Activated CD8-positive, alpha-beta memory T cell treated with anti-CD3 and anti-CD28 coated beads for 48 hours (primary cell): ENCODE results near the gene LRRC63.
"Not testable (repeated sequence)": the region's sequence is repeated elsewhere in the genome, so short reads cannot be mapped to it uniquely, and the experiment has no call there.

Experiments
- DNase-seq, 3 experiments: peaks; one replicate each; pipeline ENCODE4 v3.0.0-alpha.2; 2020; ENCODE audit warnings: low read depth in 2 of 3, low spot score in 2 of 3

Gene LRRC63, protein sequence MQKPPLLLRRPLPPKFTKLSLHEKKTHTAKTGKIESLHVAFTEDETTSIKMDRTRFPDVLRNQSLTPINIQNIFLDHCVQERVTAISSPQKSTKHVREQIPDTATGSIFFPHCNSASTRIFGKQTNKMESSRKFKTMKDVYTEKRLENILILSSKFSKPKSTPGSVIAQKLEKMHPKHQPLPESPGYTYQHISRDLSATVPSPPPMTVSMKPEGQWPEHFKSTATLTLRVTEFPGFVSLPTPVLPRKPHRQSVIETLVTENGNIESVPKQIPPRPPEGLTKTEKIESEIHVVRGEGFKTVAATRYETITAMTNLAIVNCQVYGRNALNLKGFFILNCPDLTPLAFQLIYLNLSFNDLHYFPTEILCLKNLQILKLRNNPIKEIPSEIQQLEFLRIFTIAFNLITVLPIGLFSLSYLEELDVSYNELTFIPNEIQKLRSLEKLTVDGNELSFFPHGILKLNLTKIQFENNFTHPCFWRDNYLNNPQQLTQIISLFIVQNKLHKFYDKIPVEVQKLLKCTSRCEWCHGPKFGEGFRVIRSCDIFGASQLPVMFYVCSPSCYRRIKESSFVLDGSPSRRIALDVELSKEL

DNA sequence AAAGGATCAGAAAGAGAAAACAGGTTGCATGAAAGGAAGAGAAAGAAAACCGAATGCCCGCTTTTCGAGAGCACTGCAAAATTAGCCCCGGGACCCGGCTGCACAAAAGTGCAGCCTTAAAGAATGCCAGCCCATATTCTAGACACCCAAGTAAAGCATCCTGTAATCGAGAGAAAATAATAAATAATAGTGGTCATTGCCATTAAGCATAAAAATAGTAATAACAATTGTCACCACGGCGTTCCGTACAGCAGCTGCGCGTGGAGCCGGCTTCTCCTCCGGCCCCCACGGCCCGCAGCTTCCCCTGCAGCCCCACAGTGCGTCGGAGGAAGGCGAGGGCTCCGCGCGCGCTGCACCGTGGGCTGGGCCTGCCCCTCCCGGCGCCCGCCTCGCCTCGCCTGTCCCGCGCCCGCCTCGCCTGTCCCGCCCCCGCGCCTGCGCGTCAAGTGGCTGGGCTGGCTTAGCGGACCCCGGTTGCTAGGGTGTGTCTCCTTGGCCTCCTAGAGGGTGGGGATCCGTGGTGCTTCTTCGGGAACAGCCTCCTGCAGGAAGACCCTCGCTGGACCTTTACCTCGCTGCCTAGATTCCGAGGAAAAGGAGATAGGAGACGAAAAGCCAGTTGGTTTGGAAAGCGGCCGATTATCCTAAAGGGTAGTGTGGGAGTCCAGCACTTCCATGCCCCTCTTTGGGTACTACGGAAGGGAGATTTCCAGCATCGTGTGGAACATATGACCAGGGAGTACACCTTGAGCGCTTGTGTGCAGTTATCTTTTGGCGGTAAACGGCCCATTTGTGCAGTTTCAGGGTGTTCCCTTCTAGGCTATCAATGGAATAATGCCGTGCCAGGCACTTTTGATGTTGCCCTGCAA is at the start of gene LRRC63:
TSS of gene LRRC63 (plus strand) at position 446 of the 869 bp plus-strand sequence. CDS start 1,107 bp downstream, outside the sequence.
- DNase-seq, result peak; percentile 58 to 75 (median 70)

DNA sequence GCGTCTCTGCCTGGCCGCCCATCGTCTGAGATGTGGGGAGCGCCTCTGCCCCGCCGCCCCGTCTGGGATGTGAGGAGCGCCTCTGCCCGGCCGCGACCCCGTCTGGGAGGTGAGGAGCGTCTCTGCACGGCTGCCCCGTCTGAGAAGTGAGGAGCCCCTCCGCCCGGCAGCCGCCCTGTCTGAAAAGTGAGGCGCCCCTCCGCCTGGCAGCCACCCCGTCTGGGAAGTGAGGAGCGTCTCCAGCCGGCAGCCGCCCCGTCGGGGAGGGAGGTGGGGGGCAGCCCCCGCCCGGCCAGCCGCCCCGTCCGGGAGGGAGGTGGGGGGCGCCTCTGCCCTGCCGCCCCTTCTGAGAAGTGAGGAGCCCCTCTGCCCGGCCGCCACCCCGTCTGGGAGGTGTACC is 49.0 kb upstream of the LRRC63 start:
- not testable (repeated sequence) for DNase-seq

DNA sequence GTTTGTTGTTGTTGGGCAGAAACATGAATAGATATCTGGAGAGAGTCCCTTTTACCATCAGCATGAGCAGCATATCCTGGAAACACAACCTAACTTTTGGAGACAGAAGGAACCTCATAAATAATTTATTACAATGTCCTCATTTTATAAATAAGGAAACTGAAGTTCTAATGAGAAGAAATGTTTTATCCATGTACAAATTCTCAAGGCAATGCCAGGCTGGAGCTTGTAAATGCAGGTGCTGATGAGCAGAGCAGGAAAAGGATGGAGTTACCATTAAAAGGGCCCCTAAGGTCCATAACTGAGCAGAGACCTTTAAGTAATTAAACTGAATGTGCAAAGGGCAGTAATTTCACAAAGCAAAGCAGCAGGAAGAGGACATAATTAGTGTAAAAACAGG is 47.1 kb upstream of the LRRC63 start:
- no peak for DNase-seq

DNA sequence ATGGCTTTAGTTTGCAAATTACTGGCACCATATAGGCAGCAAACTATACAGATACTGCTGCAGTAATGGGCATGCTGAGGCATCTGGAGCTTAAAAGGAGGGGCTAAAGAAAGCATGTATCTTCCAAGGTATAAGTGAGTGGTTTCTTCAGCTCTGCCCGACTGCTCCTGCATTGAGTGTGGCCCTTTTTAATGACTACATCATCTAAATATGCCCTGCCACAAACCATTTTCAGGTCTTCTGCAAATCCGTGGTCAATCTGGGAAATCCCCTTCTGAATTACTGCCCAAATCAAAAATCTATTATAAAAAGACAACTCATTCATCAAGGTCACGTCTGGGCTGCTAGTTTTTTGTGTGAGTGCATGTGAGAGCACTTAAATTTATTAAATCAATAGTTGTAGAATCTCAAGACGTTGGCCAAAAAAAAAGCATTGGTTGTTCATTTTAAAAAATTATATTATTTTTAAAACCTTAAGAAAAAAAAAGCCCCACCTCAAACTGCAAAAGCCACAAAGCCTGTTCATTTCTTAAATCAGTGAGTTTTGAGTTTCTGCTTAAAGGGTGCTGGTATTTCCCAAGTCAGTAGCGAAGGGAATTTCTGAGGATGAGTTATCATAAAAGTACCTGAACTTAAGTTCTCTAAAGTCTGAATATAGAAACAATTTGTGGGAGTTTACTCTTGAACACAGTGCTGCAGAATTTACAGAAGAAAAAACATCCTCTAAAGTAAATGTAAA is 46.1 kb upstream of the LRRC63 start:
- DNase-seq, result no peak

DNA sequence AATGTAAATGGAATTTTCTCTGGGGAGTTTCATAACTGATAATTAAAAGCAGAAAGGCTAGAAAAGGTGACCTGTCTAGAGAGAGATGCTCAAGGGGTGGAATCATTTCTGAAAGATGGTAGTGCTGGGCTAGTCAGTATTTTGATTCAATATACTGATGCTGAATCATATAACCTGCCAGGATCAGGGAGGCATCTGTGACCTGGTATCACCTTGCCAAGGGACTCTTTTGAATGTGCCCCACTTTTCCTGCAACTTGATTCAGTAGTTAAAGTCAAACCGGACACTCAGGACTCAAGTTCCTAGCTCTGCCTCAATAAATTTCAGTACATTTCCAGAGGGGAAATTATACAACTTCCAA is 45.5 kb upstream of the LRRC63 start:
- no peak for DNase-seq

DNA sequence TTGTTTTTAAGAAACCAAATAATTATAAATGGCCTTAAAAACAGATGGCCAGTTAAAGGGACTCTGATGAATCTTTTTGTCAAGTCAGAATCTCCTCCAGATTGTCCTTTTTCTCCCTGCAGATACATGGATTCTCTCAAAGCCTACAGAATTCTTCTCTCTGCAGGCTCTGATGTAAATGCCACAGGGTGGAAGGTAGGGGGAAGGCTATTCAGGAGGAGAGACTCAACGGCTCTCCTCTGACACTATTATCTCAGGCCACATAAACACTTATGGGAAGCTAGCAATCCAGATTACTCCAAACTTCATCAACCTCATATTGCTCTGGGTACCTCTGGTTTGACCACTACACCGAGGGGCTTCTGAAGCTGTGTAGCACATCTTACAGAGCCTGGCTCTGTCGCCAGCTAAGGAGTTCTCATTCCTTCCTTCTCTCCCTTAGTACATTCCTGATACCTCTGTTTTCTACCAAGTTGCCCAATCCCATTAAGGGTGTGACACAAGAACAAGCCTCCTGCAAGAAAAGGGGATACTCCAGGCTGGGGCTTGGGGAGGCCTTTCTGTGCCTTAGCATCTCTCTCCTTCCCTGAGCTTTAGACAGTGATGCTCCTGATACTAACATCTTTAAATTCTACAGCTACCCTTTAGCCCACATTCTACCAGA is 44.6 kb upstream of the LRRC63 start:
- DNase-seq, result no peak

DNA sequence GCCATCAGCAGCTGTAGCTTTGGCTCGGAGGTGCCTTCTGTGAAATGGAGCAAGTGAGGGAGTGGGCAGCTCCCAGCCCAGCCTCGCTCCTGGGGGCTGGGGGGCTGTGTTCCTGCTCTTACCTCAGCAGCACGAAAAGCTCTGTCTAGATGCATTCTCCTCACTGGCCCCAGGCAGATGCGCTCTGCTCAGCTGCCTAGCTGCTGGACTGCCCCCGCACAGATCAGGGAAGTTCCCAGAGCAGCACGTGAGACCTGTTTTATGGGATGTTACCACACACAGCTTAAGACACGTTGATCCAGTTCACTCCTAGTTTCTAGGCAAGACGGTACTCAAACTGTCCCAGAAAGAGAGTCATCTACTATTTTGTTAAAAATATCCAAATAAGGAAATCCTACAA is 43.4 kb upstream of the LRRC63 start:
- DNase-seq, result no peak

DNA sequence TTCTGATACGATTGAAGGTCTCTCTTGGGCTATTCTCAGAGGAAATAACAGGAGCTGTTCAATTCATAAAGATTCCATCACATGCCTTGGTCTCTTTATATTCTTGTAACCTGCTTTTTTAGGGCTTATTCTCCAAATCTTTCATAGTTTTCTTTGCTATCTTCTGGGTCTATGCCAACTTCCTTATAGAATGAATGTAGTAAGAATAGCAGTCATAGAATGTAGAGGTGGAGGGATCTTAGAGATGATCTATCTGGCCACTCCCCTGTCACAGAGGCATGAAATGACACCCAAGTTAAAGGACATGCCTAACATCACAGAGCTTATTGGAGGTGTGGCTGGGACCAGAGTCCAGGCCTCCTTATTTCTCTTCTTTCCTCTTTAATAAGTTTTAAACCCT is 42.9 kb upstream of the LRRC63 start:
- DNase-seq, result no peak

DNA sequence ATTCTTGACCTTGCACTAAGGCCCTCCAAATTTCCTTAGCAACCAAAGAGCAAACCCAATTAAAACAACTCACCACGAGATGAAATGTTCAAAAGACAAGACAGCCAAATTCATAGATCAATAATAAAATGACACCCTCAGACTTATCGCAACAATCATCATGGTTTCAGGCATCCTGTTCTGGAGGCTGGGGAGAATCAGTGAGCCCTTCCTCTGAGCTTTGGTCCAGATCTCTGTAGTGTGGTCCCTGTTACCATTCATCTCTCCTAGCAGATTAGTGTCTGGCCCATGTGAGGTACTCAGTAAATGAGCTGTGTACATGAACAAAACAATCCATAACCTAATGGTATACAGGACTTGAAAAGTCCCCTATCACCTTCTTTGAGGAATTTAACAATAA is 42.0 kb upstream of the LRRC63 start:
- no peak for DNase-seq

DNA sequence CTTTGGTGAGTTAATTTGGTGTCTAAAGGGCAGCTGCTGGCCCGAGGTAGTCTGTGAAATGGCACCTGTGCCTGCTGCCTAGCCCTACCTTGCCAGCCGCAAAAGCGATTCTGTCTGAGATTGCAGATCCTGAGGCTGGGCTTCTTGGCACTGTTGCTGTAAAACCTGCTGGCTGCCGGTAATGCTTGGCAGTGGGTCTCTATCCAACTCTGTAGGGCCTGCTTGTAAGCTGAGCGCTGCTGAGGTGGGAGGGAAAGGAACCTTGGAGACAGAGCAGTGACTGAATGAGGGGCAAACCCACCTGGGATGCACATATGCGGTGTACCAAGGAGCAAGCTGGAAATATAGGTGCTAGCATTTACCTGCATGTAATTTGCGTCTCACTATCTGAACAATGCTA is 41.5 kb upstream of the LRRC63 start:
- no peak for DNase-seq

DNA sequence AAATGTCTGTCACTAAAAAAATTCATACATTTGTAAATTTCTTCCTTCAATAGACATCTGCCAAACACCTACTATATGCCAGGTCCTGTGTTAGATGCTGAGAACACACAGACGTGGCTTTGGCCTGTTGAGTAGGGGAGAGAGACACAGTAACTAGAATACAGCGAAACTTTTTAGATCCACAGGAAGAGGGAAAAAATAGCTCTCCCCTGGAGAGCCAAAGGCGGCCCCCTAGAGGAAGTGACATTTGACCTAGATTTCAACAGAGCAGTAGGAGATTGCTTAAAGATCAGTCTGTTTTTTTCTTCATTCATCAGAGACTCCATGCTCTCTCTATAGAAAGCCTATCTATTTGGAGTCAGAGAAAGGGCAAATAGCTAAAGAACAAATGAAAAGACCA is 41.0 kb upstream of the LRRC63 start:
- no peak for DNase-seq

DNA sequence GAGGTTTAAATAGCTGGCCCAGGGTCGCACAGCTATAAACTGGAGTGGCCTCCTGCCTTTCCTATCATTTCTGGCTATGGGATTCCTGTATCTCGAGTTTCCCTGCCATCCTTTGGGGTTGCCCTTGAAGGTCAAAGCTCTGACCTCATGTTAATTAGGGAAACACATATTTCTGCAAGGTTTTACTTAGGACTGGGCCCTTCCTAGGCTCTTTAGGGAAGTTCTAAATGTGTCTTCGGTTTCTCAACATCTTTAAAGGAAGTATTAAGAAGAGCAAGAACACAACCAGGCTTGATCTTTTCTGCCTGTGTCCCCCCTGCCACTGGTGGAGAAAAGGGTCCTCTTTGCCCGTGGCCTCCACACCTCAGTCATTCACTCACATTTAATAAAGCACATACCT is 40.5 kb upstream of the LRRC63 start:
- no peak for DNase-seq

DNA sequence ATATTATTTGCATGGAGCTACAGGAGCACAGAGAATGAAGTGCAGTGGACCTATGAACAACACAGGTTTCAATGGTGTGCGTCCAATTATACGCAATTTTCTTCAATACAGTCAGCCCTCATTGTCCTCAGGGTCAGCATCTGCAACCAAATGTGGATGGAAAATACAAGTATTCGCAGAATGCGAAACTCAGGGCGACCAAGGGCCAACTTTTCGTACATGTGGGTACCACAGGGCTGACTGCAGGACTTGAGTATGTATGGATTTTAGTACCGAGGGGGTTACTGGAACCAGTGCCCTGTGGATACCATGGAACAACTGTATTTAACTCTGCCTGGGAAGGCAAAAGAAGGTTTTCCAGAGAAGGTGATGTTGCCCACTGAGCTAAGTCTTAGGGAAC is 40.0 kb upstream of the LRRC63 start:
- no peak for DNase-seq

DNA sequence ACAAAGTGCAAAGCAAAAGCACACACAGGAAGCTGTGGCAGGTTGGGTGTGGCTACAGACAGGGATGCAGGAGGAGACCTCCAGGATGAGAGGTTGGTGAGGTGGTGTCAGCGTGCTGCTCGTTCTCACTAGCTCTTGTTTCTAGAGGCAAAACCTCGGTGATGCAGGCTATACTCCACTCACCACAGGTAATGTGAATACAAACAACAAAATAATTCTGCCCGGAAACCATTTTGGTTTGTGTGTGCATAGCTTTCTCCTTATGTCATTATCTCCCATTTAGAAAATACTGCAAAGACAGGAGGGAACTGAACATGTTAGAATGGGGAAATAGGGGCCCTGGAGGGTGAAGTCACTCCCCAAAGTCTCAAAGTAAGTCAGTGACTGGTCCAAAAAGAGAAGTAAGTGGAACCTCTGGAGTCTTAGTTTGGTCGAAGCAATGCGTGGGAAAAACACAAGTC is 39.2 kb upstream of the LRRC63 start:
- DNase-seq, result no peak

DNA sequence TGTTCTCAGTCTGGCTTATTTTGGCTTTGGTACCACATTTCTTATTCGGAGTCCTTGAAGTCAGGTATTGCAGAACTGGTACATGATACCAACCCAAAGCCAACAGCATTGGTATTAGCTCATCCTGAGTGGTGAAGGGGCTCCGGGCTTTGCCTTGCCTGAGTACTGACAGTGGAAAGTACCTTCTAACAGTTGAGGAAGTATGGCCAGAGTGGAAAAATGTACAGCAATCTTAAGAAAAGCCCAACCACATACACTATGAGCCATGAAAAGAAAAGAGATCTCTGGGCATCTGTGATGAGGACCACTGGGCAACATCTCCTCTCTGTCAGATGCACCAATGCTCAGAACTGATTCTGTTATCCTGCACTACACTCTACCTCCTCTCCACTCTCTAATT is 38.1 kb upstream of the LRRC63 start:
- DNase-seq, result no peak

DNA sequence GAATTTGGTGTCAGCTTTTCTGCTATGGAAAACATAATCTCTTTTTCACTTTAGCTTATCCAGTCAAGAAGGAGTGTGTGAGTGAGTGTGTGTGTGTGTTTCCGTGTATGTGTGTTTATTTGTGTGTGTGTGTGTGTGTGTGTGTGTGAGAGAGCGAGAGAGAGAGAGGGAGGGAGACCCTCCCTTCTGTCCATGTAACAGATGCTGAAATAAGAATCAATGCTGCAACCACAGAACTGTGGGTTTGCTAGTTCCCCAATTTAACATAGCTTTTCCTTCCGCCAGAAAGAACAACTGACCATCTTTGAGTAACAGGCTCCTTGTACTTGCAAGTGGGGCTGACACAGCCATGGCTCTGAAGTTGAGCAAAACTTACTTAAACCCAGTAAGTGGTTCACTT is 35.0 kb upstream of the LRRC63 start:
- DNase-seq, result no peak

DNA sequence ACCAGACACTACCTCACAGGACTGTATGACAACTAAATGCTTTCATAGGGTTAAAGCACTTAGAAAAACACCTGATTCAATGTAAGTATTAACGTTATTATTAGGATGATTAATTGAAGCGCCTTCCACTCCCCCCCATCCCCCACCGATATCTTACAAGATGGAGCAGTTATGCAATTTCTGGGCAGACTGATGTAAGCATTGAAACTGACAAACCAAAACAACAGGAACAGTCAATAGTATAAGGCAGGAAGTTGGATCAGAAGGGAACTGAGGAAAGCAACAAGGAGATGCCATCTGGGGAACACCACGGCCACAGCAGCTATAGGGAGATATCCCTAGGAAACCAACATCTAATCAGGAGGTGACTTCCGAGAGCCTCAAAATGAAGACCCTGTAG is 33.6 kb upstream of the LRRC63 start:
- DNase-seq, result no peak

DNA sequence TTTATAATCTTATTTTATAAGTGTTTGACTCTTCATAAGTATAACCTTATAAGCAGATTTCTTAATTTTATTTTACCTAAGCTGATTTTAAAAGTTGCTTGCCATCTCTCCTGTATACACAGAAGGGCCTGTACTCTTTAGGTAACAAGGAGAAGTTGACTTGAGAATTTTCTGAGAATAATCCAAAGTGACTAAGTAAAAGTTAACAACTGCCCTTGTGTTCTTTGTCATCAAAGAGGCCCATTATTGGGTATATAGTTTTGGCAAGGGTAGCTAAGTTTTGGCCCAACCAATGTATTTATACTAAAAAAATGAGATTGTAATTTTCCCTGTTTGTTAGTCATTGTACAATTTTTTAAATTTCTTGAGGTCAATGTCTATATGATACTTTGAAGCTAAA is 32.9 kb upstream of the LRRC63 start:
- DNase-seq, result no peak

DNA sequence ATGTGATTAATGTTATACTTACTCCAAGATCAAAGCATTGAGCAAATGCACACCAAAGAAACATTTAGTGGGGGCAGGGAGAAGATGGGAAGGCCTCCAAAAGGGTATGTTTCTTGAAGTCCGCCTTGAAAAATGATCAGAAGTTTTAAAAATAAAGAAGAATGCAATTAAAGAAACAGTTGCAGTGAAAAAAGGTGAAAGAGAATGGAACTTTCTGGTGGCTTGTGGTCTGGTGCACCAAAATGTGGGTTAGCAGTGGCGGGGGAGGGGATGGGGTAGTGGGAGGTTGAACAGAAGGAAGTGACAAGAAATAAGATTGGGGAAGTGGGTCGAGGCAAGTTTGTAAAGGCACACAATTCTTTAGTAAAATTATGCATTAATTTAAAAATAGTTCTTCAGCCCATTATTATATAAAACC is 32.2 kb upstream of the LRRC63 start:
- DNase-seq, result peak in 2 of 3 experiments; percentile 46 to 54

DNA sequence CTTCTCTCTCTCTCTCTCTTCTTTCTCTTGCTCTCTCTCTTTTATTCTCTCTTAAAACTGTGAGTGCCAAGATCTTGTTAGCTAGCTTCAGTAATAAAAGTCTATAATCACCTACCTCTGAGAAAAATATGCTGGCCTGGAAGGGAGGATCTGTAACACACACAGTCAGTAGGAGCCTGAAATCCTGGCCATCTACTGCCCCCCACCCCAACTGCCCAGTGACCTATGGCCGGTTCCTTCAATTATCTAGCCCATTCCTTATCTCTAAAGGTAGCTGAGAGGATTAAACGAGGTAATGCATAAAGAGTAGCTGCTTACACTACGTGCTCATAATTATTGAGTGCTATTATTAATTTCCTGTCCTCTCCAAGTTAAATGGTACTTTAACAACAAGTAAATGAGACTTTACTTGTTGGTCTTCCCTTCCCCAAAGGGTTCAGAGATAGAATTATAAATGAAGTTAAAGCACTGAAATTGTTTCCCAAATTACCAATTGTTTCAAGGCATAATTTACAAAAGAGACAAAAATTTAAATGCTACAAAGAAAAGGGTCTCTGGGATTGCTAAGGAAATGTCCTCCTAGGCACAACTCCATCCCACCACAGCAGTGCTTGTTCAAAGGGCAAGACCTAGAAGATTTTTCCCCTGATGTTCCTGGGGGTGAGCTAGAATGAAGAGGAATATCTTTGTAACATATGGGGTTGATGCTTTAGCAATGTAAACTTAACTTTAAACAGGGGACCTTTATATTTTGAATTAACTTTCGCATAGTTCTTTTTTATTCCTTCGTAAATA is 31.6 kb upstream of the LRRC63 start:
- DNase-seq, result no peak
